ENCODE measurements around the gene SYTL3.

GRCh38 chr6:158778005-158778527 is 128.2 kb downstream of the SYTL3 start:
- TF ChIP-seq, protein P1, sequence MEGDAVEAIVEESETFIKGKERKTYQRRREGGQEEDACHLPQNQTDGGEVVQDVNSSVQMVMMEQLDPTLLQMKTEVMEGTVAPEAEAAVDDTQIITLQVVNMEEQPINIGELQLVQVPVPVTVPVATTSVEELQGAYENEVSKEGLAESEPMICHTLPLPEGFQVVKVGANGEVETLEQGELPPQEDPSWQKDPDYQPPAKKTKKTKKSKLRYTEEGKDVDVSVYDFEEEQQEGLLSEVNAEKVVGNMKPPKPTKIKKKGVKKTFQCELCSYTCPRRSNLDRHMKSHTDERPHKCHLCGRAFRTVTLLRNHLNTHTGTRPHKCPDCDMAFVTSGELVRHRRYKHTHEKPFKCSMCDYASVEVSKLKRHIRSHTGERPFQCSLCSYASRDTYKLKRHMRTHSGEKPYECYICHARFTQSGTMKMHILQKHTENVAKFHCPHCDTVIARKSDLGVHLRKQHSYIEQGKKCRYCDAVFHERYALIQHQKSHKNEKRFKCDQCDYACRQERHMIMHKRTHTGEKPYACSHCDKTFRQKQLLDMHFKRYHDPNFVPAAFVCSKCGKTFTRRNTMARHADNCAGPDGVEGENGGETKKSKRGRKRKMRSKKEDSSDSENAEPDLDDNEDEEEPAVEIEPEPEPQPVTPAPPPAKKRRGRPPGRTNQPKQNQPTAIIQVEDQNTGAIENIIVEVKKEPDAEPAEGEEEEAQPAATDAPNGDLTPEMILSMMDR (IDR thresholded peaks at IDR 0.05) = no peak
- TF ChIP-seq POLR2A (IDR thresholded peaks at IDR 0.05) = no peak

Data from Peyer's patch (tissue), 4 donors.